ENCODE results near the gene GZF1.

DNA sequence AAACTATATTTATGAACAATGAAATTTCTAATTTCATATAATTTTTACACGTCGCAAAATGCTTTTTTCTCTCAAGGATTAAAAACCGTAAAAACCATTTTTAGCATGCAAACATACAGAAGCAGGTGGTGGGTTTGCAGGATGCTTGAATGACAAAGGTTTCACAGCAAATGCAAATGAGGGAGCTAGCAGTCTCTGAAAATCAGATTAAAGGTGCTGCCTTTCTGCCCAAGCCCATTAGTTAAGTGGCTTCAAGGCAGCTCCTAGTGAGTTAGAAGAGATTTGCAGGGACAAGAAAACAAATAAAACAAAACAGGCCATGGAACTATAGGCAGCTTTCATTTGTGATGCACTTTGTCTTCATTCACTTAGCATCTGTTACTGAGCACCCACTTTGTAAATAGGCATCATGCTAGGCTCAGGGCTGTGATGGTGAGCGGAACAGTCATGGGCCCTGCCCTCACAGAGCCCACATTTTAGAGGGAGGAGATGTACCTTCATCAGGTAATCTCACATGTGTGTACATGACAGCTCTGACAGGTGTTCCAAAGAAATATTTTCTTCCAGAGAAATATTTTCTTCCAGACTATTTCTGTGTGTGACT, 29.8 kb downstream of the GZF1 start:
- TF ChIP-seq CTCF (IDR thresholded peaks at IDR 0.05): no peak
- no peak for TF ChIP-seq POLR2AphosphoS5 (IDR thresholded peaks at IDR 0.05)

Measured in breast epithelium (tissue), 3 donors.